Mammary epithelial cell (primary cell): Measurements from ENCODE around the gene CACNA2D1.
"Not testable (repeated sequence)": the region's sequence is repeated elsewhere in the genome, so short reads cannot be mapped to it uniquely, and the experiment has no call there.

Experiments used
- EZH2 ChIP-seq: IDR thresholded peaks from 2 replicates; pipeline ENCODE4 v1.6.1; 2012; ENCODE audit warnings: low read length, inconsistent platforms, borderline replicate concordance
- TF ChIP-seq, protein P1 (sequence below), 2 donors: IDR thresholded peaks in 1 of 2; conservative IDR thresholded peaks in 1 of 2; 2 replicates each; pipeline ENCODE4 v1.5.1; 2011 to 2012; ENCODE audit warnings: inconsistent platforms in 2 of 2, low read length in 2 of 2, mild to moderate bottlenecking in 2 of 2, control low read depth in 1 of 2, low read depth in 1 of 2; ENCODE audit not compliant: insufficient read depth in 1 of 2; ENCODE audit errors: extremely low read depth in 1 of 2

DNA sequence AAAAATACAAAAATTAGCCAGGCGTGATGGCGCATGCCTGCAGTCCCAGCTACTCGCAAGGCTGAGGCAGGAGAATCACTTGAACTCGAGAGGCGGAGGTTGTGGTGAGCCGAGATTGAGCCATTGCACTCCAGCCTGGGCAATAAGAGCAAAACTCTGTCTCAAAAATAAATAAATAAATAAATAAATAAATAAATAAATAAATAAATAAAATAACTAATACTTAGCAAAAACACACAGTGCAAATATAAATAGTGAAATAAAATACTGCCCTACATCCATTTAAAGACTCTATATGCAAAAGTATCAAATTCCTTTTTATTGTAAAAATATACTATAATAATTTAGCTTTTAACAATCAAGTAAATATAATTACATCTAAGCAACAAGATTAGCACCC, 57.0 kb downstream of the CACNA2D1 start:
- TF ChIP-seq, protein P1, sequence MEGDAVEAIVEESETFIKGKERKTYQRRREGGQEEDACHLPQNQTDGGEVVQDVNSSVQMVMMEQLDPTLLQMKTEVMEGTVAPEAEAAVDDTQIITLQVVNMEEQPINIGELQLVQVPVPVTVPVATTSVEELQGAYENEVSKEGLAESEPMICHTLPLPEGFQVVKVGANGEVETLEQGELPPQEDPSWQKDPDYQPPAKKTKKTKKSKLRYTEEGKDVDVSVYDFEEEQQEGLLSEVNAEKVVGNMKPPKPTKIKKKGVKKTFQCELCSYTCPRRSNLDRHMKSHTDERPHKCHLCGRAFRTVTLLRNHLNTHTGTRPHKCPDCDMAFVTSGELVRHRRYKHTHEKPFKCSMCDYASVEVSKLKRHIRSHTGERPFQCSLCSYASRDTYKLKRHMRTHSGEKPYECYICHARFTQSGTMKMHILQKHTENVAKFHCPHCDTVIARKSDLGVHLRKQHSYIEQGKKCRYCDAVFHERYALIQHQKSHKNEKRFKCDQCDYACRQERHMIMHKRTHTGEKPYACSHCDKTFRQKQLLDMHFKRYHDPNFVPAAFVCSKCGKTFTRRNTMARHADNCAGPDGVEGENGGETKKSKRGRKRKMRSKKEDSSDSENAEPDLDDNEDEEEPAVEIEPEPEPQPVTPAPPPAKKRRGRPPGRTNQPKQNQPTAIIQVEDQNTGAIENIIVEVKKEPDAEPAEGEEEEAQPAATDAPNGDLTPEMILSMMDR (conservative IDR thresholded peaks at IDR 0.05 in 1 of 2, IDR thresholded peaks at IDR 0.05 in 1 of 2; ENCODE audit: extremely low read depth in 1 of 2, insufficient read depth in 1 of 2, low read depth in 1 of 2, low read length in 2 of 2): not testable (repeated sequence)
- not testable (repeated sequence) for TF ChIP-seq EZH2
